K562 (cell line): Measurements from ENCODE around the gene GLMN. TPM values are rescaled to one million over a fixed set of nuclear protein-coding genes. Genes with fewer than 3 reads are reported as not detected.

Experiments
- ADNP ChIP-seq: fragments of 200-800 bp; sonication (Bioruptor generic); IDR thresholded peaks from 2 replicates; pipeline ENCODE4 v1.6.1; 2016; ENCODE audit warnings: missing genetic modification characterization, missing compliant biosample characterization
- CBFA2T2 ChIP-seq: fragments of 450-650 bp; conservative IDR thresholded peaks from 2 replicates; pipeline ENCODE4 v1.6.1; 2017; ENCODE audit warnings: mild to moderate bottlenecking
- CCNT2 ChIP-seq: IDR thresholded peaks from 2 replicates; pipeline ENCODE4 v1.6.1; 2011; ENCODE audit warnings: borderline replicate concordance, low read depth, mild to moderate bottlenecking, moderate library complexity, mixed read lengths, low read length; ENCODE audit not compliant: insufficient read length; ENCODE audit errors: extremely low read depth
- CREM ChIP-seq: IDR thresholded peaks from 2 replicates; pipeline ENCODE4 v1.6.1; 2014; ENCODE audit warnings: antibody characterized with exemption, low read depth
- DIDO1 ChIP-seq: fragments of 450-650 bp; IDR thresholded peaks from 2 replicates; pipeline ENCODE4 v1.6.1; 2016; ENCODE audit warnings: low read depth, missing biosample characterization, missing genetic modification characterization
- ELF2 ChIP-seq: fragments of 250-450 bp; sonication (Bioruptor Pico); IDR thresholded peaks from 2 replicates; pipeline ENCODE4 v1.5.0; 2021; ENCODE audit warnings: mild to moderate bottlenecking
- FOXP4 ChIP-seq: sonication (generic); formaldehyde crosslinking; IDR thresholded peaks from 2 replicates; pipeline ENCODE4 v1.8.0; 2022; ENCODE audit warnings: mild to moderate bottlenecking, missing genetic modification reagents, borderline replicate concordance
- GTF2F1 ChIP-seq: IDR thresholded peaks from 2 replicates; pipeline ENCODE4 v1.6.1; 2011; ENCODE audit warnings: low read depth, low read length, improper control_type of control experiment
- HNRNPLL ChIP-seq: fragments of 200-400 bp; formaldehyde crosslinking; IDR thresholded peaks from 2 replicates; pipeline ENCODE4 v1.6.1; 2017; ENCODE audit warnings: low read length, low read depth, mild to moderate bottlenecking; ENCODE audit not compliant: poor library complexity, severe bottlenecking
- KDM2B ChIP-seq: fragments of 250-450 bp; sonication (Bioruptor Pico); IDR thresholded peaks from 2 replicates; pipeline ENCODE4 v1.8.0; 2021; ENCODE audit warnings: mild to moderate bottlenecking, moderate library complexity
- MYC ChIP-seq, 2 experiments: fragments of 250-450 bp in 1 of 2; sonication (Bioruptor Pico) in 1 of 2; IDR thresholded peaks; 2 replicates each; pipeline versions ENCODE4 v1.5.1 to v1.6.1; 2012 to 2021; ENCODE audit warnings: low read depth in 2 of 2, borderline replicate concordance in 1 of 2, improper control_type of control experiment in 1 of 2, low read length in 1 of 2, mild to moderate bottlenecking in 1 of 2, moderate library complexity in 1 of 2
- NFRKB ChIP-seq: fragments of 450-650 bp; IDR thresholded peaks from 2 replicates; pipeline ENCODE4 v1.6.1; 2016; ENCODE audit warnings: low read depth
- NONO ChIP-seq, 2 experiments: fragments of 200-400 bp in 1 of 2; fragments of 450-650 bp in 1 of 2; formaldehyde crosslinking in 1 of 2; IDR thresholded peaks; 2 replicates each; pipeline ENCODE4 v1.6.1; 2017; ENCODE audit warnings: low read depth in 2 of 2, mild to moderate bottlenecking in 2 of 2, moderate library complexity in 2 of 2, low read length in 1 of 2
- PKNOX1 ChIP-seq: fragments of 450-650 bp; IDR thresholded peaks from 2 replicates; pipeline ENCODE4 v1.6.1; 2016
- POLR2G ChIP-seq: fragments of 200-400 bp; formaldehyde crosslinking; IDR thresholded peaks from 2 replicates; pipeline ENCODE4 v1.6.1; 2017; ENCODE audit warnings: low read depth, mild to moderate bottlenecking, antibody characterized with exemption, low read length, moderate library complexity
- PPARD ChIP-seq: fragments of 250-450 bp; sonication (Bioruptor Pico); IDR thresholded peaks from 2 replicates; pipeline ENCODE4 v1.8.0; 2022; ENCODE audit warnings: inconsistent platforms, mild to moderate bottlenecking, moderate library complexity
- PTTG1 ChIP-seq: fragments of 450-650 bp; IDR thresholded peaks from 2 replicates; pipeline ENCODE4 v1.6.1; 2016; ENCODE audit warnings: low read depth, mild to moderate bottlenecking, missing genetic modification characterization, missing compliant biosample characterization
- RFX7 ChIP-seq: fragments of 250-450 bp; sonication (Bioruptor Pico); IDR thresholded peaks from 2 replicates; pipeline ENCODE4 v1.5.1; 2021; ENCODE audit warnings: mild to moderate bottlenecking
- STAT5A ChIP-seq: IDR thresholded peaks from 2 replicates; pipeline ENCODE4 v1.6.1; 2012; ENCODE audit warnings: low read length, inconsistent platforms, borderline replicate concordance
- ZKSCAN3 ChIP-seq: fragments of 250-450 bp; sonication (Bioruptor Pico); IDR thresholded peaks from 2 replicates; pipeline ENCODE4 v1.4.0; 2020
- ZNF197 ChIP-seq: fragments of 200-800 bp; sonication (Bioruptor generic); IDR thresholded peaks from 2 replicates; pipeline ENCODE4 v1.6.1; 2016; ENCODE audit warnings: low read depth, missing genetic modification characterization, missing compliant biosample characterization
- polyA plus RNA-seq, 8 experiments: library from polyadenylated mRNA; depleted of rRNA in 4 of 8; stranded (reverse) in 5 of 8; unstranded in 3 of 8; fragments of >200 nt; fragmentation: Nextera tagmentation in 2 of 8; fragmentation: Illumina TruSeq in 1 of 8; extraction: Ambion mirVana in 2 of 8; extraction: Trizol in 1 of 8; gene quantifications; 2 replicates each; pipeline versions ENCODE4 v1.2.1 to v1.2.3, GENCODE V29; 2011 to 2014; ENCODE audit warnings: inconsistent platforms in 1 of 8, missing spikeins in 1 of 8
- total RNA-seq, 7 experiments: library from RNA; depleted of rRNA in 6 of 7; stranded (reverse); fragments of >200 nt in 6 of 7; fragmentation: Illumina TruSeq in 2 of 7; extraction: Trizol in 2 of 7; gene quantifications; 2 replicates each; pipeline versions ENCODE4 v1.2.1 to v1.2.3, GENCODE V29; 2011 to 2021; ENCODE audit warnings: low replicate concordance in 1 of 7
- TF ChIP-seq, protein P1 (sequence below): fragments of 450-650 bp; IDR thresholded peaks from 2 replicates; pipeline ENCODE4 v1.6.1; 2017; ENCODE audit warnings: antibody characterized with exemption

The GLMN gene
- total and polyA plus RNA-seq, 9 of the 15 experiments (the other 6 are each of a cell fraction or from before 2014, with no cell fraction given) = 13.0 to 24.8 (median 19.0) TPM

DNA sequence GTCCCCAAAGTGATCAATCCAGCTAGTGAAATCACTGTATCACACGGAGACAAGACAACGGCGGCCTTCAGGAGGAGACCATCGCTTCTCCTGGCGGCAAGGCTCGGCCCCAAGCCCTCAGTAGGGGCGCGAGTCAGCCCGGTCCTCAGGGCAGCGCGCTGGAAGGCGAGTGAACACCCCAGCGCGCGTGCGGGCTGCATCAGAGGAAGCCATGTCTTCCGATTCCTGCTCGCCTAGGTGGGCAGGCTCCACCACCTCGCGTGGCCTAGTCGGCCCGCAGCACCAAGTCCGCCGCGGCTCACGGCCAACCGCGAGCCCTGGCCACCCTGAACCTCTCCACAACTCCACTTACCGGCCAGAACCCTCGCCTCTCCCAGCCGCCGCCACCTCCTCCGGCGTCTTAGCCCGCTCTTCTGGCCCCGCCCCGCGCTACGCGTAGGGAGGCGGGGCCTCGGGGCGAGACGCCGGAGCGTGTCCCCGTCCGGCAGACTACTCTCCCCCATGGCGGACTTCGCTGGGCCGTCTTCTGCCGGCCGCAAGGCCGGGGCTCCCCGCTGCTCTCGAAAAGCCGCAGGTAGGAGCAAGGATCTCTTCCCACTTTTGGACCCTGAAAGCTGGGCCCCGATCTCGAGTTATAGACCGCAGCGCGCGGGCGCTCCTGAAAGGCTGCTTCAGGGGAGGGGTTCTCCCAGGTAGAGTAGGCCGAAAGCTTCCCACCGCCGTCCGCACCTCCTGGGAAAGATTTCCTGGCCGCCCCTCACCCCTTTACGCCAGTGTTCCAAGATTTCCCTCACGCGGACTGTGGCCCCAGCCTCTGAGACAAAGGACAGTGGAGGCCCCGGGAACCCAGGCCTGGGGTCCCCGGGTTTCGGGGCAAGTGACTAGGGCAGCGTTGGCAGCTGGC is at the start of gene GLMN, which contains the start of gene RPAP2 (continued):
- TF ChIP-seq PTTG1 (tag) (no peak), ELF2 (CRISPR knock-in tag) (no peak), KDM2B (CRISPR knock-in tag) (0 out of 2 replicates have a peak, but pooled peaks have one; percentile 22), RFX7 (no peak), CCNT2 (peak; percentile 66), NONO (IDR thresholded peaks at IDR 0.05; ENCODE audit: low read depth in 2 of 2, low read length in 1 of 2) (peak in 1 of 2 experiments; percentile 64; a peak in 1 of 4 replicates), ZKSCAN3 (CRISPR knock-in tag) (no peak), CREM (peak; percentile 47), ADNP (tag) (no peak), FOXP4 (peak; percentile 30; the same call in 1 of the 2 replicates), PKNOX1 (no peak), POLR2G (peak; percentile 97), NFRKB (peak; percentile 88; the same call in 1 of the 2 replicates), ZNF197 (CRISPR knock-in tag) (no peak), PPARD (CRISPR knock-in tag) (no peak), CBFA2T2 (no peak), STAT5A (no peak), DIDO1 (tag) (no peak), MYC (IDR thresholded peaks at IDR 0.05; ENCODE audit: low read depth, low read length) (peak; percentile 66; the same call in 1 of the 2 replicates), MYC (CRISPR knock-in tag; IDR thresholded peaks at IDR 0.05; ENCODE audit: borderline replicate concordance, low read depth) (peak; percentile 64; the same call in 1 of the 2 replicates), HNRNPLL (peak; percentile 42), GTF2F1 (peak; percentile 67; the same call in 1 of the 2 replicates)
- TF ChIP-seq, protein P1, sequence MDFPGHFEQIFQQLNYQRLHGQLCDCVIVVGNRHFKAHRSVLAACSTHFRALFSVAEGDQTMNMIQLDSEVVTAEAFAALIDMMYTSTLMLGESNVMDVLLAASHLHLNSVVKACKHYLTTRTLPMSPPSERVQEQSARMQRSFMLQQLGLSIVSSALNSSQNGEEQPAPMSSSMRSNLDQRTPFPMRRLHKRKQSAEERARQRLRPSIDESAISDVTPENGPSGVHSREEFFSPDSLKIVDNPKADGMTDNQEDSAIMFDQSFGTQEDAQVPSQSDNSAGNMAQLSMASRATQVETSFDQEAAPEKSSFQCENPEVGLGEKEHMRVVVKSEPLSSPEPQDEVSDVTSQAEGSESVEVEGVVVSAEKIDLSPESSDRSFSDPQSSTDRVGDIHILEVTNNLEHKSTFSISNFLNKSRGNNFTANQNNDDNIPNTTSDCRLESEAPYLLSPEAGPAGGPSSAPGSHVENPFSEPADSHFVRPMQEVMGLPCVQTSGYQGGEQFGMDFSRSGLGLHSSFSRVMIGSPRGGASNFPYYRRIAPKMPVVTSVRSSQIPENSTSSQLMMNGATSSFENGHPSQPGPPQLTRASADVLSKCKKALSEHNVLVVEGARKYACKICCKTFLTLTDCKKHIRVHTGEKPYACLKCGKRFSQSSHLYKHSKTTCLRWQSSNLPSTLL = no peak
